Uterus (tissue), 2 donors: ENCODE measurements around the gene MAX.

Experiments
- POLR2A ChIP-seq, 2 donors: fragments of 450-650 bp; IDR thresholded peaks; one replicate each; pipeline ENCODE4 v1.6.1; 2016; ENCODE audit warnings: antibody characterized with exemption in 2 of 2, mild to moderate bottlenecking in 1 of 2, moderate library complexity in 1 of 2
- TF ChIP-seq, protein P1 (sequence below), 4 experiments: fragments of 200-600 bp in 2 of 4; fragments of 450-650 bp in 2 of 4; sonication (generic) in 2 of 4; IDR thresholded peaks; one replicate each; pipeline ENCODE4 v1.5.1; 2016 to 2019; ENCODE audit warnings: antibody characterized with exemption in 4 of 4, mild to moderate bottlenecking in 2 of 4, moderate library complexity in 1 of 4

DNA sequence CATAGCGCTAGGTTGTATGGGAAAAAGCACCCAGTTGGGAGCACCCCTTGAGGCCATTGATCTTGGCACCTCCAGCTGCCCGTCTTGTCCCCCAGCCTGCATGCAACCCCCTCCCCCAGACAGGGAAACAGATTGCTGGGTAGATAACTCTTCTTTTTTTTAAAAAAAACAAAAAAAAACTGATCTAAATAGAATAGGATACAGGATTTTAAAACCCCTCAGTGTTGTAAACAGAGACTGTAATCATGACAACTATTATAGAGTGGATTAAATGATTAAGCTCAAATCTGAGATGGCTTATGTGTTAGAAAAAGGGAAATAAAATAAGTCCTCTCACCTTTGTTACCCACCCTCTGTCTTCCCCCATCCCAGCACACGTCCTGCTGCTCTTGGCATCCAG lies 48.9 kb downstream of the MAX start:
- TF ChIP-seq, protein P1, sequence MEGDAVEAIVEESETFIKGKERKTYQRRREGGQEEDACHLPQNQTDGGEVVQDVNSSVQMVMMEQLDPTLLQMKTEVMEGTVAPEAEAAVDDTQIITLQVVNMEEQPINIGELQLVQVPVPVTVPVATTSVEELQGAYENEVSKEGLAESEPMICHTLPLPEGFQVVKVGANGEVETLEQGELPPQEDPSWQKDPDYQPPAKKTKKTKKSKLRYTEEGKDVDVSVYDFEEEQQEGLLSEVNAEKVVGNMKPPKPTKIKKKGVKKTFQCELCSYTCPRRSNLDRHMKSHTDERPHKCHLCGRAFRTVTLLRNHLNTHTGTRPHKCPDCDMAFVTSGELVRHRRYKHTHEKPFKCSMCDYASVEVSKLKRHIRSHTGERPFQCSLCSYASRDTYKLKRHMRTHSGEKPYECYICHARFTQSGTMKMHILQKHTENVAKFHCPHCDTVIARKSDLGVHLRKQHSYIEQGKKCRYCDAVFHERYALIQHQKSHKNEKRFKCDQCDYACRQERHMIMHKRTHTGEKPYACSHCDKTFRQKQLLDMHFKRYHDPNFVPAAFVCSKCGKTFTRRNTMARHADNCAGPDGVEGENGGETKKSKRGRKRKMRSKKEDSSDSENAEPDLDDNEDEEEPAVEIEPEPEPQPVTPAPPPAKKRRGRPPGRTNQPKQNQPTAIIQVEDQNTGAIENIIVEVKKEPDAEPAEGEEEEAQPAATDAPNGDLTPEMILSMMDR (IDR thresholded peaks at IDR 0.05): no peak
- no peak for TF ChIP-seq POLR2A (IDR thresholded peaks at IDR 0.05)
